ENCODE data around the gene DAB2IP. TPM values are rescaled to one million over a fixed set of nuclear protein-coding genes. Genes with fewer than 3 reads are reported as not detected.

DAB2IP gene
- total RNA-seq, 1 experiment from 2014 or later: 52.6 TPM

DNA sequence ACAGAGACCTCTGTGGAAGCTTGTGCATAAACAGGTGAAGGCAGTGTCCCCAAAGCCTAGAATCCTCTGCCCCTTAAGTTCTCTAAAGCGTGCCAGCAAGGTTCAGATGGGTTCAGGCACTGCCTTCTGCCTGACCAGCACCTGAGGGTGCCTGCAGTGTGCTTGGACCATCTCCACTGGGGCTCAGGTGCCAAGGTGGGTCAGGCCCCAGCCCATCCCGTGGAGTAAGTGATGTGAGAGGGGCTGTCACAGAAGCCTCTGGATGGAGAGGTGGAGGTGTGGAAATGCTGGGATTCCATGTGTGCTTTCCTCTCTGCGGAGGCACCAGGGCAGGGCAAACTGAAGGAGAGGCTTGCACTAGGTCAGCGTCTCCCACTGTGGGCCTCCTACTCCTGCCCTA lies 118.5 kb downstream of the DAB2IP start (continued):
- TF ChIP-seq, protein P1, sequence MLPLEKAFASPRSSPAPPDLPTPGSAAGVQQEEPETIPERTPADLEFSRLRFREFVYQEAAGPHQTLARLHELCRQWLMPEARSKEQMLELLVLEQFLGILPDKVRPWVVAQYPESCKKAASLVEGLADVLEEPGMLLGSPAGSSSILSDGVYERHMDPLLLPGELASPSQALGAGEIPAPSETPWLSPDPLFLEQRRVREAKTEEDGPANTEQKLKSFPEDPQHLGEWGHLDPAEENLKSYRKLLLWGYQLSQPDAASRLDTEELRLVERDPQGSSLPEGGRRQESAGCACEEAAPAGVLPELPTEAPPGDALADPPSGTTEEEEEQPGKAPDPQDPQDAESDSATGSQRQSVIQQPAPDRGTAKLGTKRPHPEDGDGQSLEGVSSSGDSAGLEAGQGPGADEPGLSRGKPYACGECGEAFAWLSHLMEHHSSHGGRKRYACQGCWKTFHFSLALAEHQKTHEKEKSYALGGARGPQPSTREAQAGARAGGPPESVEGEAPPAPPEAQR (CRISPR knock-in tag; IDR thresholded peaks at IDR 0.05): no peak
- TF ChIP-seq IRF1 (CRISPR knock-in tag; IDR thresholded peaks at IDR 0.05) (no peak), STAT6 (CRISPR knock-in tag; conservative IDR thresholded peaks at IDR 0.05; ENCODE audit: low read depth) (no peak), ZNF671 (CRISPR knock-in tag; IDR thresholded peaks at IDR 0.05) (no peak)

DNA sequence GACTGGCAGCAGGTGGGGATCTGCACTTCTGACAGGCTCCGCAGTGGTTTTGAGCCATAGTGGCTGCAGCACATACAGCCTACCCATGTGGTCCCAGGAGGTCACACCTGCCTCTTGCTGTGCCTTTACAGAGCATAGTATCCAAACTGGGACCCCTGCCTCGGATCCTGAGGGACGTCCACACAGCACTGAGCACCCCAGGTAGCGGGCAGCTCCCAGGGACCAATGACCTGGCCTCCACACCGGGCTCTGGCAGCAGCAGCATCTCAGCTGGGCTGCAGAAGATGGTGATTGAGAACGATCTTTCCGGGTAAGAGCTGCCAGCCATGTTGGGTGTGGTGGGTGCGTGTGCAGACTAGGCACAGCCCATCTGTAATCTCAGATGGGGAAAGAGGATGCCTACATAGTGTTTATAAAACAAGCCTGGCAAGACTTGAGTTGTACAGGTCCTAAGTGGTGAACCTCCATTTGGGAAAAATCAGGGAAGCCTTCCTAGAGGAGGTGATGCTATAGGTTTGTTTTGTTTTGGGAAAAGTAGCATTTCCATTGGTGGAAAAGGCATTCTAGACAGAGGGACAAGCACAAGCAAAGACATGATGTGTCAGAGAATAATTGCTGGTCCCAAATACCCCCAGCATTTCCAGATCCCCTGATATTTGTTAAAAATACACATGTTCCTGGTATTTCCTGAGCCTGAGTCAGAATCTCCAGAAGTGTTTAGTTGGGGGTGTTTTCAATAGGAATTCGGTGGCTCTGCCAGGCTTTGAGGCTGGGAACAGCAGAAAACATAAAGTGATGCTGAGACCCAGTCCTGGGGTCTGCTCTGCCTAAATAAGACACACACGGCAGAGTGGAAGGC lies 119.2 kb downstream of the DAB2IP start:
- H3K4me3 Mint-ChIP-seq: no peak overlapping the region
- ATAC-seq (no peak), DNase-seq (ENCODE audit: low spot score) (no peak)
- no peaks in the 10 kb centered on the region for H3K27me3 Mint-ChIP-seq (ENCODE audit: low read depth)
- no peaks in the 10 kb centered on the region for H3K9me3 Mint-ChIP-seq
- no peak overlapping the region for H3K27ac Mint-ChIP-seq
- ChIA-PET CTCF (no interaction called here), POLR2A (no interaction called here)
- peaks cover 31% of the 10 kb centered on the region for H3K36me3 Mint-ChIP-seq
- no peaks in the 10 kb centered on the region for H3K4me1 Mint-ChIP-seq
- TF ChIP-seq SMAD3 (CRISPR knock-in tag; IDR thresholded peaks at IDR 0.05; ENCODE audit: borderline replicate concordance): no peak
- TF ChIP-seq MLX (CRISPR knock-in tag; IDR thresholded peaks at IDR 0.05): no peak
- TF ChIP-seq NFATC4 (CRISPR knock-in tag; IDR thresholded peaks at IDR 0.05): no peak
- no peak for TF ChIP-seq HMGA2 (CRISPR knock-in tag; IDR thresholded peaks at IDR 0.05)
- TF ChIP-seq ZNF263 (CRISPR knock-in tag; IDR thresholded peaks at IDR 0.05; ENCODE audit: low read depth): no peak
- no peak for TF ChIP-seq IRF2 (CRISPR knock-in tag; IDR thresholded peaks at IDR 0.05; ENCODE audit: borderline replicate concordance, low read depth)
- TF ChIP-seq FOXP1 (CRISPR knock-in tag; IDR thresholded peaks at IDR 0.05; ENCODE audit: borderline replicate concordance): no peak
- TF ChIP-seq FOXJ3 (CRISPR knock-in tag; IDR thresholded peaks at IDR 0.05; ENCODE audit: borderline replicate concordance): no peak
- TF ChIP-seq TEAD1 (CRISPR knock-in tag; IDR thresholded peaks at IDR 0.05): no peak
- TF ChIP-seq MAX (CRISPR knock-in tag; IDR thresholded peaks at IDR 0.05): no peak
- TF ChIP-seq SMAD4 (CRISPR knock-in tag; IDR thresholded peaks at IDR 0.05): no peak
- no peak for TF ChIP-seq ZNF317 (CRISPR knock-in tag; IDR thresholded peaks at IDR 0.05; ENCODE audit: borderline replicate concordance, low read depth)
- TF ChIP-seq ZBTB21 (CRISPR knock-in tag; IDR thresholded peaks at IDR 0.05; ENCODE audit: borderline replicate concordance): no peak
- TF ChIP-seq USF1 (CRISPR knock-in tag; IDR thresholded peaks at IDR 0.05): no peak
- TF ChIP-seq, protein P2, sequence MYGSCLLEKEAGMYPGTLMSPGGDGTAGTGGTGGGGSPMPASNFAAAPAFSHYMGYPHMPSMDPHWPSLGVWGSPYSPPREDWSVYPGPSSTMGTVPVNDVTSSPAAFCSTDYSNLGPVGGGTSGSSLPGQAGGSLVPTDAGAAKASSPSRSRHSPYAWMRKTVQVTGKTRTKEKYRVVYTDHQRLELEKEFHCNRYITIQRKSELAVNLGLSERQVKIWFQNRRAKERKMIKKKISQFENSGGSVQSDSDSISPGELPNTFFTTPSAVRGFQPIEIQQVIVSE (CRISPR knock-in tag; IDR thresholded peaks at IDR 0.05; ENCODE audit: borderline replicate concordance): no peak
- TF ChIP-seq, protein P3, sequence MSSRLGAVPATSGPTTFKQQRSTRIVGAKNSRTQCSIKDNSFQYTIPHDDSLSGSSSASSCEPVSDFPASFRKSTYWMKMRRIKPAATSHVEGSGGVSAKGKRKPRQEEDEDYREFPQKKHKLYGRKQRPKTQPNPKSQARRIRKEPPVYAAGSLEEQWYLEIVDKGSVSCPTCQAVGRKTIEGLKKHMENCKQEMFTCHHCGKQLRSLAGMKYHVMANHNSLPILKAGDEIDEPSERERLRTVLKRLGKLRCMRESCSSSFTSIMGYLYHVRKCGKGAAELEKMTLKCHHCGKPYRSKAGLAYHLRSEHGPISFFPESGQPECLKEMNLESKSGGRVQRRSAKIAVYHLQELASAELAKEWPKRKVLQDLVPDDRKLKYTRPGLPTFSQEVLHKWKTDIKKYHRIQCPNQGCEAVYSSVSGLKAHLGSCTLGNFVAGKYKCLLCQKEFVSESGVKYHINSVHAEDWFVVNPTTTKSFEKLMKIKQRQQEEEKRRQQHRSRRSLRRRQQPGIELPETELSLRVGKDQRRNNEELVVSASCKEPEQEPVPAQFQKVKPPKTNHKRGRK (CRISPR knock-in tag; IDR thresholded peaks at IDR 0.05; ENCODE audit: borderline replicate concordance): no peak
- TF ChIP-seq ZNF219 (CRISPR knock-in tag; IDR thresholded peaks at IDR 0.05; ENCODE audit: borderline replicate concordance): no peak
- TF ChIP-seq, protein P4, sequence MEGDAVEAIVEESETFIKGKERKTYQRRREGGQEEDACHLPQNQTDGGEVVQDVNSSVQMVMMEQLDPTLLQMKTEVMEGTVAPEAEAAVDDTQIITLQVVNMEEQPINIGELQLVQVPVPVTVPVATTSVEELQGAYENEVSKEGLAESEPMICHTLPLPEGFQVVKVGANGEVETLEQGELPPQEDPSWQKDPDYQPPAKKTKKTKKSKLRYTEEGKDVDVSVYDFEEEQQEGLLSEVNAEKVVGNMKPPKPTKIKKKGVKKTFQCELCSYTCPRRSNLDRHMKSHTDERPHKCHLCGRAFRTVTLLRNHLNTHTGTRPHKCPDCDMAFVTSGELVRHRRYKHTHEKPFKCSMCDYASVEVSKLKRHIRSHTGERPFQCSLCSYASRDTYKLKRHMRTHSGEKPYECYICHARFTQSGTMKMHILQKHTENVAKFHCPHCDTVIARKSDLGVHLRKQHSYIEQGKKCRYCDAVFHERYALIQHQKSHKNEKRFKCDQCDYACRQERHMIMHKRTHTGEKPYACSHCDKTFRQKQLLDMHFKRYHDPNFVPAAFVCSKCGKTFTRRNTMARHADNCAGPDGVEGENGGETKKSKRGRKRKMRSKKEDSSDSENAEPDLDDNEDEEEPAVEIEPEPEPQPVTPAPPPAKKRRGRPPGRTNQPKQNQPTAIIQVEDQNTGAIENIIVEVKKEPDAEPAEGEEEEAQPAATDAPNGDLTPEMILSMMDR (IDR thresholded peaks at IDR 0.05): no peak
